Activated T-cell treated with anti-CD3 and anti-CD28 coated beads, Interleukin-2, amount 50 U/mL, for 4 hours (primary cell): Measurements from ENCODE around the gene PCGF1. TPM values are rescaled to one million over a fixed set of nuclear protein-coding genes. Genes with fewer than 3 reads are reported as not detected.
"Not testable (repeated sequence)": the region's sequence is repeated elsewhere in the genome, so short reads cannot be mapped to it uniquely, and the experiment has no call there.

Experiments
- ATAC-seq, 2 donors: fragments of 200-7000 bp; cut with Tn5 transposase; one replicate each; pipeline ENCODE4 v1.10.0; 2021
- DNase-seq: peaks from one replicate; pipeline ENCODE4 v3.0.0-alpha.2; 2020
- H3K27me3 Mint-ChIP-seq: one replicate; pipeline ENCODE4 v1.8.0; 2021; ENCODE audit warnings: low read depth, mixed read lengths
- H3K36me3 Mint-ChIP-seq: one replicate; pipeline ENCODE4 v1.8.0; 2022; ENCODE audit warnings: mixed read lengths; ENCODE audit not compliant: insufficient read depth
- H3K4me1 Mint-ChIP-seq: one replicate; pipeline ENCODE4 v1.8.0; 2021; ENCODE audit warnings: low read depth, mixed read lengths
- H3K4me3 Mint-ChIP-seq: one replicate; pipeline ENCODE4 v1.8.0; 2021; ENCODE audit warnings: mild to moderate bottlenecking, moderate library complexity, mixed read lengths
- H3K9me3 Mint-ChIP-seq: one replicate; pipeline ENCODE4 v1.8.0; 2021; ENCODE audit warnings: mixed read lengths
- total RNA-seq, 3 donors: library from RNA; stranded (reverse); gene quantifications; one replicate each; pipeline ENCODE4 v1.2.1, GENCODE V29; 2021

PCGF1 gene
- total RNA-seq, 3 donors from 2014 or later, result 21.7 to 32.4 (median 28.8) TPM

DNA sequence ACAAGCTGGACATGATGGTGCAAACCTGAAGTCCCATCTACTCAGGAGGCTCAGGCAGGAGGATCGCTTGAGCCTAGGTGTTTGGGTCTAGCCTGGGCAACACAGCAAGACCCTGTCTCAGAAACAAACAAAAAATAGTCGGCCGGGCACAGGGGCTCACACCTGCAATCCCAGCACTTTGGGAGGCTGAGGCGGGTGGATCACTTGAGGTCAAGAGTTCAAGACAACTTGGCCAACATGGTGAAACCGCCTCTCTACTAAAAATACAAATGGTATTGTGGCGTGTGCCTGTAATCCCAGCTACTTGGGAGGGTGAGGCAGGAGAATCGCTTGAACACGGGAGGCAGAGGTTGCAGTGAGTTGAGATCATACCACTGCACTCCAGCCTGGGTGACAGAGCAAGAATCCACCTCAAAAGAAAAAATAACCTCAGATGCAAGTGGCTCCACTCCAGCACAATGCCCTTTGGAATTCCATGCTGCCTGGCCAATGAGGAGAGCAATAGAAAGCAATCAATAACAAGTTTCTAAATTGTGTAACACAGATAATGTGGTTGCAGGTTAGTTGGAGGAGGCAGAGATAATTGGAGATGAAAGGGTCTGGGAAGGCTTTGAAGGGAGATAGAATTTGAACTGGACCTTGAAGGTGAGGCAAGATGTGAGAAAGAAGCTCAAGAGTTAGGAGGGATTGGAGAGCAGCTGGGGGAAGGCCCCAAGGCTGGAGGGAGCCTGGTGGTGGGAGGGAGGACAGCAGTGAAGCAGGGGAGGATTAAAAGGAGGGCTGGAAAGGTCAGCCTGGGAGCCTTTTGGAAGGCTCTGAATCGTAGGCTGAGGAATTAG, 18.6 kb downstream of the PCGF1 start:
- Mint-ChIP-seq H3K9me3 (no peaks in the 10 kb centered on the region), H3K4me1 (peaks cover 4% of the 10 kb centered on the region), H3K4me3 (no peak overlapping the region), H3K27me3 (no peaks in the 10 kb centered on the region), H3K36me3 (peaks cover 42% of the 10 kb centered on the region)
- DNase-seq, result no peak
- no peak for ATAC-seq

- ATAC-seq (no peak), DNase-seq (no peak)
- Mint-ChIP-seq H3K9me3 (no peaks in the 10 kb centered on the region), H3K4me1 (peaks cover 15% of the 10 kb centered on the region), H3K27me3 (no peaks in the 10 kb centered on the region), H3K4me3 (no peak overlapping the region), H3K36me3 (peaks cover 26% of the 10 kb centered on the region)
These were observed 21.4 kb downstream of the PCGF1 start for GRCh38 chr2:74486141-74486540.

DNA sequence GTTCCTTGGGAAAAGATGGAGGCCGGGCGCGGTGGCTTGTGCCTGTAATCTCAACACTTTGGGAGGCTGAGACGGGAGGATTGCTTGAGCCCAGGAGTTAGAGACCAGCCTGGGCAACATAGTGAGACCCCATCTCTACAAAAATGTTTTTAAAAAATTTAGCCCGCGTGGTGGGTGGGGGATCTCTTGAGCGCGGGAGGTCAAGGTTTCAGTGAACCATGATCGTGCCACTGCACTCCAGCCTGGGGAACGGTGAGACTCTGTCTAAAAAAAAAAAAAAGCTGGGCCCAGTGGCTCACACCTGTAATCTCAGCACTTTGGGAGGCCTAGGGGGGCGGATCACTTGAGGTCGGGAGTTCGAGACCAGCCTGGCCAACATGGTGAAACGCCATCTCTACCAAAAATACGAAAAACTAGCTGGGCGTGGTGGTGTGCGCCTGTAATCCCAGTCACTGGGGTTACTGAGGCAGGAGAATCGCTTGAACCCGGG, 23.8 kb downstream of the PCGF1 start:
- not testable (repeated sequence) for H3K9me3 Mint-ChIP-seq, DNase-seq, ATAC-seq, H3K27me3 Mint-ChIP-seq
- H3K4me3 Mint-ChIP-seq, result peak overlapping the region; percentile 99
- peaks cover 14% of the 10 kb centered on the region for H3K36me3 Mint-ChIP-seq
- peaks cover 30% of the 10 kb centered on the region for H3K4me1 Mint-ChIP-seq

GRCh38 chr2:74482801-74483674, 24.5 kb downstream of the PCGF1 start, which contains the start of the genes CCDC142 and TTC31:
Gene CCDC142 (minus strand): TSS chr2:74482998. CDS start chr2:74482837, 161 bp downstream.
Gene TTC31 (plus strand): TSS chr2:74483081. CDS start chr2:74483096, 15 bp downstream.
- Mint-ChIP-seq H3K27me3 (no peaks in the 10 kb centered on the region), H3K36me3 (peaks cover 14% of the 10 kb centered on the region), H3K4me3 (peak within 1 kb of the TSS; percentile 99), H3K9me3 (no peaks in the 10 kb centered on the region), H3K4me1 (peaks cover 30% of the 10 kb centered on the region)
- ATAC-seq (peak; percentile 91 to 93), DNase-seq (peak; percentile 90)

DNA sequence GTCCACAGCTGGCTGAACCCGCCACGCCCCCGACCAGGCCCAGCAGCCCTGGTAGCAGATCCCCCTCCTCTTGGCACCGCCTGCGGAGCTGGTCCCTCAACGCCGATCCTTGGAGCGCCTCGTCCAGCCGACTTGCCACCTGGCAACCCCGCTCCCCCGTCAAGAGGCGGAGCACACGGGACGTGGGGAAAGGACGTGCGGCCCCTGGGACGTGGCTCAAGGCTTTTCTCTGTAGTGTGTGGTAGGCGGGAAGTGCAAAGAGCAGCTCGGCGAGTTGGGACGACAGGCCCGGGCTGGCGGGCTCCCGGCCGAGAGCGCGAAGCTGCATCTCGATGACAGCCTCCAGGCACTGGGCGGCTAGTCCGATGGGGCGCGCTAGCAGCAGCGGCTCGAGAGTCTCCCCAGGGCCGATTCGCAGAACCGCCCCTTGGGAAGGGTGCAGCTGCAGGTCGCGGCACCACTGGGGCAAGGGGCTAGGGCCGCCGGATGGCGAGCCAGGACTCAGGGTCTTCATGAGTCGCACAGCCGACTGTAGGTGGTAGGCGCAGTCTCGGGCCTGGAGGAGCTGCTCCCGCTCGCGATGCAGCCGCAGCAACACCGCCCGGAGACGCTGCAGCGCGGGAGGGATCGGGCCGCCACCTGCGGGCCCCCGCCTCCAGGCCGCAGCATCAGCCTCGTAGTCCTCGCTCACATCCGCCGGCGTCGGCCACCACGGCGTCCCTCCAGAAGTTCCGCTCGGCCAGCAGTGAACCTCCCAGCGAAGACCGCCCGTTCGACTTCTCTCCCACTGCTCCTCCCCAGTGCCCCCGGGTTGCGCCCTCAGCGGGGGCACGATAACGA, 25.3 kb downstream of the PCGF1 start:
- H3K36me3 Mint-ChIP-seq, result peaks cover 17% of the 10 kb centered on the region
- no peak for DNase-seq
- no peaks in the 10 kb centered on the region for H3K9me3 Mint-ChIP-seq
- peaks cover 30% of the 10 kb centered on the region for H3K4me1 Mint-ChIP-seq
- no peaks in the 10 kb centered on the region for H3K27me3 Mint-ChIP-seq
- H3K4me3 Mint-ChIP-seq, result peak overlapping the region; percentile 99
- ATAC-seq, result peak; percentile 60 to 64

- Mint-ChIP-seq H3K4me3 (peak overlapping the region; percentile 99), H3K4me1 (peaks cover 30% of the 10 kb centered on the region), H3K27me3 (no peaks in the 10 kb centered on the region), H3K9me3 (no peaks in the 10 kb centered on the region), H3K36me3 (peaks cover 12% of the 10 kb centered on the region)
- no peak for DNase-seq
- ATAC-seq, result no peak
These were observed 26.1 kb downstream of the PCGF1 start for GRCh38 chr2:74481431-74481830.

DNA sequence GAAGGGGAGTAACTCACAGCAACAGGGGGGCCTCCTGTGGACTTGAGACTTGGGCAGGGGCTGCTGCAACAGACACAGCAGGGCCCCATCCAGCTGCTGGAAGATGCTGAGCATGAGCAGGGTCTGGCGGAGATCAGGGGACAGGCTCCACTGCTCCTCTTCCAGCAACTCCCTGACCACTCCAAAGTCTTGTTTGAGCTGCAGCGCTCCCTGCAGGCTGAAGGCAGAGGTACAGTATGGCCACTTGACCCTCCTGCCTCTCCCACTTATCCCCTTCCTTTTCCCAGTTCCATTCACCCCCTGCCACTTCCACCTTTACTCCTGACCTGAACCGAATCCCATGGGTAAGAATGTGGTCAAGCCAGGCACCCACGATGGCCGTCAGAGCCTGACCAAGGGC, 32.6 kb downstream of the PCGF1 start:
- H3K4me1 Mint-ChIP-seq, result peaks cover 21% of the 10 kb centered on the region
- ATAC-seq (no peak), DNase-seq (no peak)
- no peaks in the 10 kb centered on the region for H3K27me3 Mint-ChIP-seq
- H3K4me3 Mint-ChIP-seq, result no peak overlapping the region
- peaks cover 23% of the 10 kb centered on the region for H3K36me3 Mint-ChIP-seq
- no peaks in the 10 kb centered on the region for H3K9me3 Mint-ChIP-seq

DNA sequence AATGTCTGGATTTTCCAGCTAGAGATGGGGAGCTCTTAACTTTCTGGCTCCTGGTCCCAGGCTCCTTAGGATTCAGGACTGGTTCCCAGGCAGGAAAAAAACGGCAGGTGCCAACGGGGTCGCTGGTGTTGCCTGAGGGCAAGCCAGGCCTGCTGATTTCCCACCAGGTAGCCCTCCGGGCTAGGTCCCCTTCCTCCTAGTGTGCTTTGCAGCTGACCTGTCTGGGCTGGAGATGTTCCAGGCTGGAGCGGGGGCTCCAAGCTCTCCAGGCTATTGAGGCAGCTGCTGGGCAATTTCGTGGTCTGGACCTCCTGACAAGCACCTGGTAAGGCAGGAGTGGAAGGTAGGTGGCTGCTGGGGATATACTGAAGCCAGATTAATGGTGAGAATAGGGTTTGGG, 33.0 kb downstream of the PCGF1 start:
- peak overlapping the region; percentile 26 for H3K4me3 Mint-ChIP-seq
- H3K36me3 Mint-ChIP-seq, result peaks cover 23% of the 10 kb centered on the region
- no peaks in the 10 kb centered on the region for H3K27me3 Mint-ChIP-seq
- no peak for ATAC-seq
- no peaks in the 10 kb centered on the region for H3K9me3 Mint-ChIP-seq
- H3K4me1 Mint-ChIP-seq, result peaks cover 23% of the 10 kb centered on the region
- no peak for DNase-seq

- Mint-ChIP-seq H3K9me3 (no peaks in the 10 kb centered on the region), H3K4me3 (peak overlapping the region; percentile 99), H3K4me1 (peaks cover 20% of the 10 kb centered on the region), H3K27me3 (no peaks in the 10 kb centered on the region), H3K36me3 (peaks cover 19% of the 10 kb centered on the region)
- DNase-seq (no peak), ATAC-seq (peak in 1 of 2 donors; percentile 1)
These were observed 34.6 kb downstream of the PCGF1 start for GRCh38 chr2:74472945-74473258.

DNA sequence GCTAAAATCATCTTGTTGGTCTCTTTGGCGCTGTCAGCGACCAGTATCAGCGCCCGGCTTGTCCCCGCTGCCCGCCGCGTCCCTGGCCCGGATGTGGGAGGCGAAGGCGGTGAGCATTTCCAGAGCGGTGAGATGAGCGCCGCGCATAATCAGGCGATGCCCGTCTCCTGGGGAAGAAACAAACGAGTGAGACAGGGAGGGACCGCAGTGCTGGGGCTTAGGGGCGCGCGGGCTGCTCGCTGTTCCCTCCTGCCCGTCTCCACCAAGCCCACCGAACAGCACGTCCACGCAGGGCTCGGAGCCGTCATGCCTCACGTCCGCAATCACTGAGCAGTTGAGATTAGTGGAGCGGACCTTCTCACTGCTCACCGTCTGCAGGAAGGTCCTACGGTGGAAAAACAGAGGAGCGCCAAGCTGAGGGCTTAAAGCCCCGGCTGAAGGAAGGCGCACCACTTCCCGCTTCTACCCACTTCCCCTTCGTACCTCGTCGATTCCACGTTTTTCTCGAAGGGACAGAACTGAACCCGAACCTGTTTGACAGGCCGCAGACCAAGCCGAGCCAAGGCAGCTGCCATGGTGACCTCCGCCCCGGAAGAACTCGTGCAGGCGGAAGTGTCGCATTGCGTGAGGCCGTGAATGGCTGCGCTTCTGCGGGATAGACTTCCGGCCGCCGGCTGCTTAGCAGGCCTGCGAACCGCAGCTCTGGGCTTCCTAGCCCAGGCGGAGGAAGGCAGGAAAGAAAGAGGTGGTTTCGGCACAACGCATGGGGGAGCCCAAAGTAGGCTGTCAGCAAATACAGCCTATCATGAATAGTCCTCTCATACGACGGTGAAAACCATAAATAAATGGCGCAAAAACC, 35.2 kb downstream of the PCGF1 start, which contains the start of gene MRPL53:
MRPL53 (minus strand) TSS at position 595 of the 859 bp plus-strand sequence; CDS start at position 575, 20 bp downstream.
- no peaks in the 10 kb centered on the region for H3K9me3 Mint-ChIP-seq
- peak within 1 kb of the TSS; percentile 99 for H3K4me3 Mint-ChIP-seq
- peaks cover 20% of the 10 kb centered on the region for H3K4me1 Mint-ChIP-seq
- peak; percentile 96 for DNase-seq
- ATAC-seq, result peak; percentile 96 to 97
- H3K36me3 Mint-ChIP-seq, result peaks cover 16% of the 10 kb centered on the region
- H3K27me3 Mint-ChIP-seq, result no peaks in the 10 kb centered on the region

GRCh38 chr2:74471332-74472065, 36.0 kb downstream of the PCGF1 start:
- no peaks in the 10 kb centered on the region for H3K27me3 Mint-ChIP-seq
- ATAC-seq (peak in 1 of 2 donors; percentile 3), DNase-seq (no peak)
- H3K9me3 Mint-ChIP-seq, result no peaks in the 10 kb centered on the region
- H3K4me1 Mint-ChIP-seq, result peaks cover 20% of the 10 kb centered on the region
- H3K4me3 Mint-ChIP-seq, result peak overlapping the region; percentile 99
- H3K36me3 Mint-ChIP-seq, result peaks cover 16% of the 10 kb centered on the region

GRCh38 chr2:74470742-74471141, 36.8 kb downstream of the PCGF1 start:
- ATAC-seq, result not testable (repeated sequence)

More at GRCh38 chr2:74470742-74471141, 36.8 kb downstream of the PCGF1 start:
- H3K9me3 Mint-ChIP-seq, H3K27me3 Mint-ChIP-seq, DNase-seq: not testable (repeated sequence)
- H3K4me1 Mint-ChIP-seq, result peaks cover 23% of the 10 kb centered on the region
- H3K36me3 Mint-ChIP-seq, result peaks cover 15% of the 10 kb centered on the region
- H3K4me3 Mint-ChIP-seq, result peak overlapping the region; percentile 64
